ENCODE data around the gene GNB1L. TPM values are rescaled to one million over a fixed set of nuclear protein-coding genes. Genes with fewer than 3 reads are reported as not detected.

Gene GNB1L
- polyA plus RNA-seq, 3 donors, result 3.4 to 6.0 (median 4.8) TPM

- Histone ChIP-seq H3K27me3 (ENCODE audit: control insufficient read depth in 2 of 2, insufficient read depth in 2 of 2, low read length in 2 of 2) (no peaks in the 10 kb centered on the region), H3K9me3 (replicated peaks in 1 of 2; ENCODE audit: control insufficient read depth in 1 of 2, insufficient read depth in 1 of 2, low read length in 2 of 2) (no peaks in the 10 kb centered on the region), H3K79me2 (ENCODE audit: insufficient read depth, low read length) (no peaks in the 10 kb centered on the region), H3K4me3 (replicated peaks in 1 of 3; ENCODE audit: low read depth in 2 of 3, low read length in 3 of 3) (no peak overlapping the region), H3K4me1 (ENCODE audit: control insufficient read depth in 1 of 2, insufficient read depth in 2 of 2, low read length in 2 of 2) (peaks cover 5 to 7% of the 10 kb centered on the region in 2 donors), H3K9ac (ENCODE audit: insufficient read depth, low read length, poor library complexity, severe bottlenecking) (no peak overlapping the region), H4K20me1 (ENCODE audit: insufficient read depth, low read length) (no peaks in the 10 kb centered on the region), H3K27ac (ENCODE audit: low read depth in 1 of 2, low read length in 2 of 2) (no peak overlapping the region), H3K36me3 (replicated peaks in 1 of 2; ENCODE audit: control insufficient read depth in 1 of 2, insufficient read depth in 2 of 2, low read length in 2 of 2) (no peaks in the 10 kb centered on the region), H2AFZ (ENCODE audit: insufficient read depth, low read depth, low read length, poor library complexity, severe bottlenecking) (no peak overlapping the region), H3K4me2 (replicated peaks; ENCODE audit: extremely low read depth, low read length, poor library complexity, severe bottlenecking) (no peak overlapping the region)
- H3K9me3 Mint-ChIP-seq, result peaks cover 0 to 7% (median 4%) of the 10 kb centered on the region in 7 donors
- H3K4me1 Mint-ChIP-seq, result peaks cover 10% of the 10 kb centered on the region
- no peak overlapping the region for H3K4me3 Mint-ChIP-seq
- no peak overlapping the region for H3K27ac Mint-ChIP-seq
- H3K36me3 Mint-ChIP-seq, result peaks cover 2 to 4% of the 10 kb centered on the region in 2 donors
- no peak for TF ChIP-seq CTCF (IDR thresholded peaks at IDR 0.05)
- no peaks in the 10 kb centered on the region for H3K27me3 Mint-ChIP-seq (ENCODE audit: low read depth in 3 of 3)
- DNase-seq, result no peak
- intact Hi-C loops (cut with micrococcal nuclease), result no loop called here
- WGBS (ENCODE audit: insufficient coverage), result 89% methylated on average over 10 of the region's 11 CpGs
Measured at GRCh38 chr22:19823191-19823901, 31.3 kb downstream of the GNB1L start.

- H3K4me3 Mint-ChIP-seq, result no peak overlapping the region
- intact Hi-C loops (cut with micrococcal nuclease), result no loop called here
- Histone ChIP-seq H3K36me3 (replicated peaks in 1 of 2; ENCODE audit: control insufficient read depth in 1 of 2, insufficient read depth in 2 of 2, low read length in 2 of 2) (no peaks in the 10 kb centered on the region), H2AFZ (ENCODE audit: insufficient read depth, low read depth, low read length, poor library complexity, severe bottlenecking) (no peak overlapping the region), H3K4me2 (replicated peaks; ENCODE audit: extremely low read depth, low read length, poor library complexity, severe bottlenecking) (no peak overlapping the region), H3K4me3 (replicated peaks in 1 of 3; ENCODE audit: low read depth in 2 of 3, low read length in 3 of 3) (no peak overlapping the region), H3K9me3 (replicated peaks in 1 of 2; ENCODE audit: control insufficient read depth in 1 of 2, insufficient read depth in 1 of 2, low read length in 2 of 2) (no peaks in the 10 kb centered on the region), H3K79me2 (ENCODE audit: insufficient read depth, low read length) (no peaks in the 10 kb centered on the region), H3K27me3 (ENCODE audit: control insufficient read depth in 2 of 2, insufficient read depth in 2 of 2, low read length in 2 of 2) (no peaks in the 10 kb centered on the region), H3K9ac (ENCODE audit: insufficient read depth, low read length, poor library complexity, severe bottlenecking) (no peak overlapping the region), H3K27ac (ENCODE audit: low read depth in 1 of 2, low read length in 2 of 2) (no peak overlapping the region), H4K20me1 (ENCODE audit: insufficient read depth, low read length) (no peaks in the 10 kb centered on the region), H3K4me1 (ENCODE audit: control insufficient read depth in 1 of 2, insufficient read depth in 2 of 2, low read length in 2 of 2) (peaks cover 5 to 7% of the 10 kb centered on the region in 2 donors)
- no peak for DNase-seq
- no peak overlapping the region for H3K27ac Mint-ChIP-seq
- H3K27me3 Mint-ChIP-seq (ENCODE audit: low read depth in 3 of 3), result no peaks in the 10 kb centered on the region
- H3K4me1 Mint-ChIP-seq, result peaks cover 10% of the 10 kb centered on the region
- WGBS (ENCODE audit: insufficient coverage), result 100% methylated on average over 6 of the region's 18 CpGs
- peaks cover 2 to 4% of the 10 kb centered on the region in 2 donors for H3K36me3 Mint-ChIP-seq
- no peak for TF ChIP-seq CTCF (IDR thresholded peaks at IDR 0.05)
- peaks cover 0 to 7% (median 4%) of the 10 kb centered on the region in 7 donors for H3K9me3 Mint-ChIP-seq
Measured at GRCh38 chr22:19822301-19823117, 32.2 kb downstream of the GNB1L start.
